Measurements from ENCODE around the gene TTC31. TPM values are rescaled to one million over a fixed set of nuclear protein-coding genes. Genes with fewer than 3 reads are reported as not detected.

Gene TTC31
- total RNA-seq, 4 donors from 2014 or later, result 20.4 to 45.5 (median 27.4) TPM

DNA sequence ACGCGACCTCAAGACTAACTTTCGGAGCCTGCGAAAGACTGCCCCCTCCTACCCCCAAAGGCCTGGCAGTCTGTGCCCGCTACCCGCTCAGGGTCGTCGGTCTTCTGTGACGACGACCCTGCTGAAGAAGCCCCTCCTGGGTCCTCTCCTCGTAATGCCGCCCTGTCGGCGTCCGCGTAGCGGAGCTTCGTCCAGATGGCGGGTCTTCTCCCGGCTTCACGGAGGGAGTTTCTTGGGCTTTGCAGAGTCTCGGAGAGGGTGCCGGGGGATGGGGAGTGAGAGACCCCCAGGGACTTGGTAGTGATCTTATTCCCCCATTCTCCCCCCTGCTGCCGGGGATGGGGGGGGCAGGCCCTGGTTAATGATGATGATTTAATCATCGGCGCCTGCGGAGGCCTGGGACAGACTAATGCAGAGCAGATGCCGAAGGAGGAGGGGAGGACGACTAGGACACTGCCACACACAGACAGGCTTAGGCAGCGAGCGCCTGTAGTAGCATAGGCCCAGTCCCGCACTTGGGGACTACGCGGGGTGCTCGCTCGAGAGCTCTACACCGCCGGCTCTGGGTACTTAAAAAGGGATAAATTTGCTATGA lies 25.1 kb downstream of the TTC31 start:
- Histone ChIP-seq H3K9me3 (no peaks in the 10 kb centered on the region), H3K4me1 (peaks cover 47% of the 10 kb centered on the region), H3K4me3 (peak overlapping the region; percentile 79), H3K27ac (peak overlapping the region; percentile 99), H3K36me3 (peaks cover 16% of the 10 kb centered on the region), H3K27me3 (peaks cover 42% of the 10 kb centered on the region)
- 9% methylated on average over 35 of the region's 38 CpGs for WGBS
- peak in 1 of 2 donors; percentile 82 for DNase-seq (ENCODE audit: low spot score in 2 of 2)
- TF ChIP-seq POLR2A (IDR thresholded peaks at IDR 0.05) (no peak), POLR2AphosphoS5 (IDR thresholded peaks at IDR 0.05) (no peak), EP300 (IDR thresholded peaks at IDR 0.05) (no peak)
- TF ChIP-seq, protein P1, sequence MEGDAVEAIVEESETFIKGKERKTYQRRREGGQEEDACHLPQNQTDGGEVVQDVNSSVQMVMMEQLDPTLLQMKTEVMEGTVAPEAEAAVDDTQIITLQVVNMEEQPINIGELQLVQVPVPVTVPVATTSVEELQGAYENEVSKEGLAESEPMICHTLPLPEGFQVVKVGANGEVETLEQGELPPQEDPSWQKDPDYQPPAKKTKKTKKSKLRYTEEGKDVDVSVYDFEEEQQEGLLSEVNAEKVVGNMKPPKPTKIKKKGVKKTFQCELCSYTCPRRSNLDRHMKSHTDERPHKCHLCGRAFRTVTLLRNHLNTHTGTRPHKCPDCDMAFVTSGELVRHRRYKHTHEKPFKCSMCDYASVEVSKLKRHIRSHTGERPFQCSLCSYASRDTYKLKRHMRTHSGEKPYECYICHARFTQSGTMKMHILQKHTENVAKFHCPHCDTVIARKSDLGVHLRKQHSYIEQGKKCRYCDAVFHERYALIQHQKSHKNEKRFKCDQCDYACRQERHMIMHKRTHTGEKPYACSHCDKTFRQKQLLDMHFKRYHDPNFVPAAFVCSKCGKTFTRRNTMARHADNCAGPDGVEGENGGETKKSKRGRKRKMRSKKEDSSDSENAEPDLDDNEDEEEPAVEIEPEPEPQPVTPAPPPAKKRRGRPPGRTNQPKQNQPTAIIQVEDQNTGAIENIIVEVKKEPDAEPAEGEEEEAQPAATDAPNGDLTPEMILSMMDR (IDR thresholded peaks at IDR 0.05), result no peak

DNA sequence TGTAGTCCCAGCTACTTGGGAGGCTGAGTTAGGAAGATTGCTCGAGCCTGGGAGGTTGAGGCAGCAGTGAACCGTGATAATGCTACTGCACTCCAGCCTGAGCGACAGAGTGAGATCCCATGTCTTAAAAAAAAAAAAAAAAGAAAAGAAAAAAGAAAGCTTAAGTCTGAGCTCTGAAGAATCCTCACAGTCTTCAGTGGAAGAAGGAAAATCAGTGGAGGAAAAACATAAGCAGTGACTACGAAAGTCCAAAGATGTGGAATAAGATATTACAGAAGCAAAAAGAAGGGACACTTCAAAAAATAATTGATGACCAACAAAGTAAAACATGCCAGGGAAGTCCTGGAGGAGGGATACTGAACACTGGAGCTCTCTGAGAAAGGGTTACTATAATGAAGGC lies 27.4 kb downstream of the TTC31 start:
- H3K27me3 ChIP-seq, result peaks cover 61% of the 10 kb centered on the region
- no peak overlapping the region for H3K27ac ChIP-seq
- no peak overlapping the region for H3K4me3 ChIP-seq
- peaks cover 7% of the 10 kb centered on the region for H3K36me3 ChIP-seq
- peaks cover 50% of the 10 kb centered on the region for H3K4me1 ChIP-seq
- WGBS, result 96% methylated on average over 4 of the region's 4 CpGs
- DNase-seq (ENCODE audit: low spot score in 2 of 2), result no peak
- H3K9me3 ChIP-seq, result no peaks in the 10 kb centered on the region
- TF ChIP-seq, protein P1 (IDR thresholded peaks at IDR 0.05), result no peak
- TF ChIP-seq POLR2AphosphoS5 (IDR thresholded peaks at IDR 0.05) (no peak), EP300 (IDR thresholded peaks at IDR 0.05) (no peak), POLR2A (IDR thresholded peaks at IDR 0.05) (no peak)

DNA sequence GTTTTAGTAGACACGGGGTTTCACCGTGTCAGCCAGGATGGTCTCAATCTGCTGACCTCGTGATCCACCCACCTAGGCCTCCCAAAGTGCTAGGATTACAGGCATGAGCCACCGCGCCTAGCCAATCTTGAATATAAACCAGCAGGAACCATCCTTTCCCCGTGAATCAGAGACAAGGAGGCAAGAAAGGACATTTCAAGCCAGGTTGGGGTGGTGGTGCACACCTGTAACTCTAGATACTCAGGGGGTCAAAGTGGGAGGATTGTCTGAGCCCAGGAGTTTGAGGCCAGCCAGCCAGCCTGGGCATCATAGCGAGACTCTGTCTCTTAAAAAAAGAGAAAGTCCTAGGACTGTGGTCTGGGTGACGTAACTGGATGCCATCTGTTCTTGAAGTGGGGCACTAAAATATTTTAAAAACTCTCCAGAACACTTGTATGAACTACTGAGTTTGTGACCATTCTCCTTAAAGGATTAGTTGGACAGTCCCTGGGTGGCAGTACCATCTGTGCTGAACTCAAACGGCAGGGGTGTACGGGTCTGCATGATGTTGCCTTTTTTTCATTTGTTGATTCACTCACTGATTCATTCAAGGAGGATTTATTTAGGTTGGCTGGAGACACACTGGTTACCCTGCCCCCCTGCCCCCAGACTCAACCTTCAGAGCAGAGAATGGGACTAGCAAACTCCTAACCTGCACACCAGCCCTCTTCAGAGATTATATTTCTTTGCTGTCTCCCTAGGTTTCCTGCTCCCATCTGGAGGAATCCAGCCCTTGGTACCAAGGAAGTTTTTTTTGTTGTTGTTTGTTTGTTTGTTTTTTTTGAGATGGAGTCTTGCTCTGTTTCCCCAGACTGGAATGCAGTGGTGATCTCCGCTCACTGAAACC lies 28.5 kb downstream of the TTC31 start:
- 54% methylated on average over 10 of the region's 11 CpGs for WGBS
- H3K27ac ChIP-seq, result no peak overlapping the region
- peaks cover 50% of the 10 kb centered on the region for H3K4me1 ChIP-seq
- peaks cover 72% of the 10 kb centered on the region for H3K27me3 ChIP-seq
- H3K4me3 ChIP-seq, result no peak overlapping the region
- DNase-seq (ENCODE audit: low spot score in 2 of 2), result no peak
- TF ChIP-seq POLR2AphosphoS5 (IDR thresholded peaks at IDR 0.05) (no peak), EP300 (IDR thresholded peaks at IDR 0.05) (no peak), POLR2A (IDR thresholded peaks at IDR 0.05) (no peak)
- TF ChIP-seq, protein P1 (IDR thresholded peaks at IDR 0.05), result no peak
- no peaks in the 10 kb centered on the region for H3K9me3 ChIP-seq
- H3K36me3 ChIP-seq, result no peaks in the 10 kb centered on the region

DNA sequence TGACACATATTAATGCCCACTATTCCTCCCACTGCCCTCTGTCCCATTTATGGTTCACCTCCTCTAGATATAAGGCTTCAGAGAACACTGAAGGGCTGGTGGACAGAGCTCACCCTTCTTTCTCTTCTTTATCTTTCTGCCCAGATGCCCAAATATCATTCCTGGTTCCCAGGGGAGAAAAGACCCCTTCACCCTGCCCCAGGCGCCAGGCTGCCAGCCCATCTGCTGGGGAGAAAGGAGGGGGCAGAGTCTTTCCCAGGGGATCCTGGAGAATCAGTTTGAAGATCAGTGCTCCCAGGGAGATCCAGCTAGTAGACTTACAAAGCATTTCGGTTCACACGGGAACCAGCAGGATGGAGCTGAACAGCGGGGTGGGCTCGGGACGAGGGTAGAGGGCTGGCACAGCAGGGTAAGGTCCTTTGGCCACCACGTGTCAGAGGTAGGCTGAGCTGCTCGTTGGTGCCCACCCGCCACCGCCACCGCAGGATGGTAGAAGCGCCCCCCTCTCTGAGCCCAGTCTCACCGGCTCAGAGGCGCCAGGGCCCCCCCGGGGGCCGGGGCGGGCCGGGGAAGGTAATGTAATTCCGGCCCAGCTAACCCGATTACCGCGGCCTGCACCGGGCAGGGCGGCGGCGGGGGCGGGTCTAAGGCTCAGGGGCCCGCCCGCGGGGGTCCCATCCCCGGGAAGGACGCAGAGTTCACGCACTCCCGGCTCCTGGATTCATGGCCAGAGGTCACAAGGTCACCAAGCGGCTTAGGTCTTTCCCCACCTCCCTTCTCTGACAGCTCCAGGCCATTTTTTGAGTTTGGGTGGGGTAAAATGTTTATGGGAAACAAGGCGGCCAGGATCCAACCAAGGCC lies 30.1 kb downstream of the TTC31 start:
- Histone ChIP-seq H3K9me3 (no peaks in the 10 kb centered on the region), H3K27ac (no peak overlapping the region), H3K4me3 (no peak overlapping the region), H3K36me3 (no peaks in the 10 kb centered on the region), H3K4me1 (peaks cover 43% of the 10 kb centered on the region), H3K27me3 (peaks cover 88% of the 10 kb centered on the region)
- no peak for DNase-seq (ENCODE audit: low spot score in 2 of 2)
- no peak for TF ChIP-seq EP300 (IDR thresholded peaks at IDR 0.05)
- no peak for TF ChIP-seq POLR2AphosphoS5 (IDR thresholded peaks at IDR 0.05)
- 19% methylated on average over 13 of the region's 36 CpGs for WGBS

DNA sequence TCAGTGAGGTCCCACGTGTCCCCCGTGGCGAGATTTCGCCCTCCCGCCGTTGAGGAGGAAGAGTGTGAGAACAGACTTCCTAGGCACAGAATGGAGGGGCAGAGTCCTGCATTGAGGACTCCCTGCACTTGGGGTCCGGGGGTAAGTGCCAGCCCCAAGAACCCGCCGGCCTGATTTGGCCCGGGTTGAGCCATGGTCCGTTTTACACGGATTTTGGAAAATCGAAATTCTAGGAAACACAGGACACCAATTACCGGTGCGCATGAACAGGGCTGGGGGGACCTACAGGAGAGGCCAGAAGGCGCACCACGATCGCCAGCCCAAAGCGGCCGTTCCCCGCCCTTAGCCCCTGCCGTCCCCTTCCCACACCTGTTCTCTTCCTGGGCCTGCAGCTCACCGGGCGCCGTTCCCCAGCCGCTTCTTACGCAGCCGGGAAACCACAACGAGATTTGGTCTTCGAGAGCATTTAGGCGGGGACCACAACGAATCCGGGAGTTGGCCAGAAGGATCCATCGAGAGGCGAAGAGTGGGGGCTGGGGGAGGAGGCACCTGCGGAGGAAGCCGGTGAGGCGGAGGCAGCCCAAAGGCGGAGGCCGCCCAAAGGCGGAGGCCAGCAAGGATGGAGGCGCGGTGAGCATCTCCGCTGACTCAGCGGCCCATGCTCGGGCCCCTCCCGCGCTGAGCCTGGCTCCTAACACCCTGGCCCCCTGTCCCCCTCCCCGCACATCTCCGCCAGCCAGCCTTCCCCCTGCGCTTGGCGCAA lies 30.9 kb downstream of the TTC31 start:
- Histone ChIP-seq H3K9me3 (no peaks in the 10 kb centered on the region), H3K27ac (no peak overlapping the region), H3K27me3 (peaks cover 97% of the 10 kb centered on the region), H3K36me3 (no peaks in the 10 kb centered on the region), H3K4me3 (peak overlapping the region; percentile 27), H3K4me1 (peaks cover 37% of the 10 kb centered on the region)
- WGBS, result 11% methylated on average over 20 of the region's 52 CpGs
- TF ChIP-seq, protein P1 (IDR thresholded peaks at IDR 0.05), result no peak
- TF ChIP-seq EP300 (IDR thresholded peaks at IDR 0.05) (no peak), POLR2AphosphoS5 (IDR thresholded peaks at IDR 0.05) (peak in 1 of 3 donors; percentile 83), POLR2A (IDR thresholded peaks at IDR 0.05) (no peak)
- DNase-seq (ENCODE audit: low spot score in 2 of 2), result no peak

Measured in suprapubic skin (tissue), 4 donors.